Activated CD4-positive, alpha-beta T cell treated with anti-CD3 and anti-CD28 coated beads for 24 hours (primary cell): ENCODE measurements around the gene DLX4.

ENCODE experiments used
- DNase-seq, 2 donors: peaks; one replicate each; pipeline ENCODE4 v3.0.0-alpha.2; 2020; ENCODE audit warnings: low read depth in 2 of 2

Gene DLX4

GRCh38 chr17:49987290-49987585 is 18.2 kb downstream of the DLX4 start:
- DNase-seq: no peak

DNA sequence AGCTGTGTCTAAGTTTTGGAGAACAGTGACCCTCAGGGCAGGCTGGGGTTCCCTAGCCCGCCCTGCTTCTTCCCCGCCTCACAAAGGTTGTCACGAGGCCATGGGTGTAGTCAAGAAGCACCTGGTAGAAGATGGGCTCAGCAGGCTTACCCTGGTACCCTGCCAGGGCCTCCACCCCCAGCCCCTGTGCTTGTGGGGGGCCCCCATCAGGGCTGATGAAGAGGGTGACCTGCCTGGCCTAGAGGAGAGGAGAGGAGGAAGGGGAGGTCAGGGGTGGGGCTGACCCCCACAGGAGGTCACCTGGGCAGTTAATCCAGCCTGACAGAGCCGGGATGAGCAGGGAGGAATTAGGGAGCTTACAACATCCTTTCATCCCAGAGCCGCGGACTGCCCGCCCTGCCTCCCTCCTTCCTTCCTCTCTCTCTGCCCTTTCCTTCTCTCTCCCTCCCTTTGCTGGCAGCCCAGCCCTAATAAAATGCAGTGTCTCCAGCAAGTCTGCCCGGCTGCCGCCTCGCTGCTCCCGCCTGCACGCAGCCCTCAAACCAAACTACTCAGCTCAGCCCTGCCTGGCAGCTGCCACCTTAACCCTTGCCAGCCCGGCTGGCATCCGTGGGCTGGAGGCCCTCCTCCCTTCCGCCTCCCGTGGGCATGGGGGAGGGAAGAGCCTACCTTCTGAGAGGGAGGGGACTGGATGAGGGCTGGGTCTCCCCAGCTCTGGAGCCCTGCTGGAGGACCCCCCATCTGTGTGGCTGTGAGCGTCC is 18.9 kb downstream of the DLX4 start:
- no peak for DNase-seq

DNA sequence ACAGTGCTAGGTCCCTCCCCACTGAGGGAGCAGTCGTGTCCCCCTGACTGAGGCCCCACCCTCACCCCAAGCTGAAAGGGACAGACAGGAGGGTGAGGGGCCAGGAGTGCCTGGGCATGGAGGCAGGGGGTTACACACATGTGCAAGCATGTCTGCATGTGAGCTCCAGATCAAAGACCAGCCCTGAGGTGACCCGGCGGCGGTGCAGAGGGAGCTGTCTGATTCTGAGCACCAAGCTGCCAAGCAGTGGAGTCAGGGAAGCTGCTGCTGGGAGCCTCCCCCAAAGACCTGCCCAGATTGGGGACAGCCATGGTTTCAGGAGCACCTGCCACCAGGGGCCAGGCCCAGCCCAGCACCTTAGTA is 20.5 kb downstream of the DLX4 start:
- no peak for DNase-seq

- DNase-seq: no peak
Measured at GRCh38 chr17:49990331-49990730, 21.3 kb downstream of the DLX4 start.

DNA sequence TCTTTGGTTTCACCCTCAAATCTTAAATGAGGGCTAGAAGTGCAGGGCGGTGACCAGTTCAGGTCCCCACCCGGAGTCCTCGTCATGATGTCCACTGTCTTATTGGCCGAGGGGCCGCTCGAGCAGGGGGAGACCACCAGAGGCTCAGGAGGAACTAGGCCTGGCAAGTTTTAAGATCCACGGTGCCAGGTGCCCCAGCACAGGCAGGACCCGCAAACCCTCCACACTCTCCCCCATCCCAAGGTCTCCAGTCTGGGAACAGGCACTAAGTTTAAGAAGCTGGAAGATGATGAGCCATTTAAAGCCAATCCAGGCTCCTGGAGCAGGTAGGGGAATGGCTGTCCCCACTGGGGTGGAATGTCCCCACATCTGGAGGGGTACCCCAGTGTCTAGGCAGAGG is 21.9 kb downstream of the DLX4 start:
- DNase-seq: no peak

GRCh38 chr17:49991409-49991808 is 22.4 kb downstream of the DLX4 start:
- no peak for DNase-seq

GRCh38 chr17:49992191-49992932 is 23.4 kb downstream of the DLX4 start:
- DNase-seq: no peak

GRCh38 chr17:49992933-49993422 is 24.0 kb downstream of the DLX4 start:
- no peak for DNase-seq

GRCh38 chr17:49993423-49994060 is 24.6 kb downstream of the DLX4 start:
- DNase-seq: no peak

DNA sequence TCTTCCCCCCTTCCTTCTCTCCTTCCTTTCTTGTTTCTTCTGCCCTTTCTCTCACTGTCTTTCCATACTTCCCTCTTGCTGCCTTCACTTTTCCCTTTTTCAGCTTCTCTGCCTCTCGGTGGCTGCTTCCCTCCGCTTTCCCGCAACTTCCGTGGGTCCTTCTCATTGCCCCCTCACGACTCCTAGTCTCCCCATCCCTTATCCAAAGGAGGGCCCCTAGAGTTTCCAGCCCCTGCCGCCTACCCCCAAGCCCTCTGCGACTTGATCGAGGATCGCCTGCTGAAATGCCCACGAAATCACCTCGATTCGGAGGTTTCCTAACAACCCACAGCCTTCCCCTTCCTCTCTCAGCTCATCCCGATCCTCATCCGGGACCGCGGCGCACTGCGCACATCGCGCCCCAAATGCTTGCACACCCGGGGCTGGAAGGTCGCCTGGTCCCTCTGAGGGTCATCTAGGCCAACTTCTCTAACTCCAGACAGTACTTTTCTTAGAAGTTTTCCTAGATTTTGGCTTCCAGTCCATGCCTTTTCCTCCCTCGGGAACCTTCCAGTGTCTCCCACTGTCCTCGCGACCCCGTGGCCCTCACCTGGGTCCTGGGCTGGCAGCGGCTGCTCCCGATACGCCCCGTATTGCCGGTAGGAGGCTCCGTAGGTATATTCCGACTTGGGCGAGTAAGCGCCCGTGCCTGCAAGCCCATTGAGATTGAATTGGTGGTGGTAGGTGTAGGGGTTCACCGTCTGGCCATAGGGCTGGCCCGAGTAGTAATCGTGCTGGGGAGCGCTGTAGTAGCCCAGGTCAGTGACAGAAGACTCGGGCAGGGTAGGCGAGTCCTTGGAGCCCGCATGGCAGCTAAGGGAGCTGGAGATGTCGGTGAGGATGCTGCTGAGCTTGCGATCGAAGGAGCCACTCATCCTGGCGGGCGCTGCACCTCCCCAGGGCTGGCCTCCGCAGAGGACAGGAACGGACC is 25.4 kb downstream of the DLX4 start:
- no peak for DNase-seq

GRCh38 chr17:49995055-49995738 is 26.2 kb downstream of the DLX4 start, which contains the start of gene DLX3:
TSS of gene DLX3 (minus strand) at chr17:49995224. CDS start at chr17:49994998, 226 bp downstream.
- no peak for DNase-seq

DNA sequence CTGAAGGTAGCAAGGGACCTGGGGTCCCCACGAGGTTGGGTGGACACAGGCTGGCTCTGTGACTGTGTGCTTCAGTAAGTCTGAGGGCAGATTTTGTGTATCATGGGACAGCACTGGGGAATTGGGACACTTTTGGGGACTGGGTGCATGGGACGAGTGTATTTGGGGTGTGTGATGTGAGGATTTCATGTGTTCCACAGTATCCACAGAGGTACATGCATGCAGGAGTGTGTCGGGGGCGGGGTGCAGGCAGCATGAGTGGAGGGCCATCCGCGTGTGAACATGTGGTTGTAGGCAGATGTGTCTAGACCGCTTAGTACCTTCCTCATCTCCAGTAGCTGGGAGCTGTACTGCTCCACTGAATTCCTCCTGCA is 27.1 kb downstream of the DLX4 start:
- DNase-seq: no peak

- DNase-seq: peak; percentile 62 to 64
Measured at GRCh38 chr17:49996495-49997300, 27.7 kb downstream of the DLX4 start.

GRCh38 chr17:49997301-49997650 is 28.3 kb downstream of the DLX4 start:
- DNase-seq: no peak

GRCh38 chr17:49997773-49998703 is 29.0 kb downstream of the DLX4 start:
- peak; percentile 78 to 80 for DNase-seq

- DNase-seq: no peak
Measured at GRCh38 chr17:49998836-49999511, 30.0 kb downstream of the DLX4 start.

DNA sequence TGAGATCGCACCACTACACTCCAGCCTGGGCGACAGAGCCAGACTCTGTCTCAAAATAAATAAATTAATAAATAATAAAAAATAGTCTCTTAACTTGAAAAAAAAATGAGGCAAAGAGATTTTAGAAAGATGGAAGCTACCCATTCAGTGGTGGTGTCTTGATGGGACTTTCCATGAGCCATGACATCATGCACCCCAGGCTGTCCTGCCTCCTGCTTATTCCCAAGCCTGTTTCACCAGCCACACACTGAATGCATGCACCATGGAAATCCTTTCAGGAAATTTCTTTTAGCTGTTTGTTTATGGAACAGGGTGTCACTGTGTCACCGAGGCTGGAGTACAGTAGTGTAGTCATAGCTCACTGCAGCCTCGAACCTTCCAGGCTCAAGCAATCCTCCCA is 34.9 kb downstream of the DLX4 start:
- DNase-seq: no peak

DNA sequence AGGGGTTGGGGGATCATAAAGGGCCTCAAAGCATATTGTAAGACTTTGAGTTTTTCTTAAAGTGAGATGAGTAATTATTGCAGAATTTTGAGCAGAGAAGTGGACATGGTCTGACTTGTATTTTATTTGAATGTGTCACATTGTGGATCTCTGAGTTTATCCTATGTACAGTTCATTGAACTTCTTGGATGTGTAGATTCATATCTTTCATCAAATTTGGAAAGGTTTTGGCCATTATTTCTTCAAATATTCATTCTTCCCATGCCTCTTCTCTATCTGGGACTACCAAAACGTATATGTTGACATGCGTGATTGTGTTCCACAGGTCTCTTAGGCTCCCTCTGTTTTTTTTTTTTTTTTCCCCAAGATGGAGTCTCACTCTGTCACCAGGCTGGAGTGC is 40.3 kb downstream of the DLX4 start:
- no peak for DNase-seq

DNA sequence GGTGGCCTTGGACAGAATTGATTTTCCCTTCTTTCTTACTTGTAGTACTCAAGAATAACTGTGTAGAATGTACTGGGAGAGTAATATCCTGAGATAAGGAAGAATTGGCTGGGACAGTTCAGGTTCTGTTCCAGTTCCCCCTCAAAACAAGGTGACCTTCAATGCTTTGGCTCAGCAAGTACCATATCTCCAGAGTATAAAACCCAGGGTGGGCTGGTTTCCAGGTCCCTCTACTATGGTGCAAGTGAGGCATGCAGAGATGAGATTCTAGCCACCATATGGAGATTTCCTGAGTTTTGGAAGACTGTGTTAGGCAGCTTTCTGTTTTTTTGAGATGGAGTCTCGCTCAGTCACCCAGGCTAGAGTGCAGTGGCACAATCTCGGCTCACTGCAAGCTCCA is 44.1 kb downstream of the DLX4 start:
- no peak for DNase-seq
